MCF 10A (cell line): ENCODE measurements around the gene COL21A1. TPM values are rescaled to one million over a fixed set of nuclear protein-coding genes. Genes with fewer than 3 reads are reported as not detected.
A peak's percentile ranks its signal among the peaks of the same experiment; 100 is the strongest.

Experiments used
- BruUV-seq: library from RNA; stranded (reverse); fragments of 400-500 nt; replicated peaks from 2 replicates; lab custom pipeline; 2021; lab: Mats Ljungman, UMichigan
- CTCF ChIA-PET: fragments of 300-600 bp; sonication (Branson Sonifier 250); formaldehyde crosslinking; extraction: SDS; loops from one replicate; lab custom pipeline; 2021; ENCODE audit warnings: antibody characterized with exemption, inconsistent platforms; lab: Yijun Ruan, JAX
- POLR2A ChIA-PET: fragments of 300-600, 350-650 bp; sonication (Branson Sonifier 250); formaldehyde crosslinking; extraction: SDS; loops from one replicate; lab custom pipeline; 2020; ENCODE audit warnings: antibody characterized with exemption, inconsistent platforms; lab: Yijun Ruan, JAX
- DNase-seq: peaks from one replicate; pipeline ENCODE4 v3.0.0-alpha.2; 2018; ENCODE audit not compliant: unreplicated experiment
- H3K27ac Mint-ChIP-seq: one replicate; pipeline ENCODE4 v1.8.0; 2022; ENCODE audit warnings: mild to moderate bottlenecking, low read depth, mixed read lengths; ENCODE audit not compliant: unreplicated experiment
- H3K27me3 Mint-ChIP-seq: one replicate; pipeline ENCODE4 v1.8.0; 2022; ENCODE audit warnings: mixed read lengths; ENCODE audit not compliant: insufficient read depth, unreplicated experiment
- H3K36me3 Mint-ChIP-seq: one replicate; pipeline ENCODE4 v1.8.0; 2022; ENCODE audit warnings: mild to moderate bottlenecking, moderate library complexity, mixed read lengths; ENCODE audit not compliant: insufficient read depth, unreplicated experiment
- H3K4me1 Mint-ChIP-seq: one replicate; pipeline ENCODE4 v1.8.0; 2022; ENCODE audit warnings: mixed read lengths; ENCODE audit not compliant: insufficient read depth, unreplicated experiment
- H3K4me3 Mint-ChIP-seq: one replicate; pipeline ENCODE4 v1.8.0; 2022; ENCODE audit warnings: mild to moderate bottlenecking, moderate library complexity, mixed read lengths; ENCODE audit not compliant: unreplicated experiment
- H3K9me3 Mint-ChIP-seq: one replicate; pipeline ENCODE4 v1.8.0; 2022; ENCODE audit warnings: mixed read lengths; ENCODE audit not compliant: unreplicated experiment
- intact Hi-C: fragments of 100-400 bp; cut with micrococcal nuclease; formaldehyde crosslinking; loops from 2 replicates; pipeline ENCODE4 v1.14.1; 2022
- total RNA-seq: library from RNA; stranded (reverse); gene quantifications from 2 replicates; pipeline ENCODE4 v1.2.3, GENCODE V29; 2022
- TF ChIP-seq, protein P1 (sequence below): fragments of 200-600 bp; IDR thresholded peaks from one replicate; pipeline ENCODE4 v1.8.0; 2022; ENCODE audit warnings: antibody characterized with exemption, mild to moderate bottlenecking; ENCODE audit not compliant: unreplicated experiment

The COL21A1 gene
- total RNA-seq, 1 experiment from 2014 or later: 1.8 TPM

DNA sequence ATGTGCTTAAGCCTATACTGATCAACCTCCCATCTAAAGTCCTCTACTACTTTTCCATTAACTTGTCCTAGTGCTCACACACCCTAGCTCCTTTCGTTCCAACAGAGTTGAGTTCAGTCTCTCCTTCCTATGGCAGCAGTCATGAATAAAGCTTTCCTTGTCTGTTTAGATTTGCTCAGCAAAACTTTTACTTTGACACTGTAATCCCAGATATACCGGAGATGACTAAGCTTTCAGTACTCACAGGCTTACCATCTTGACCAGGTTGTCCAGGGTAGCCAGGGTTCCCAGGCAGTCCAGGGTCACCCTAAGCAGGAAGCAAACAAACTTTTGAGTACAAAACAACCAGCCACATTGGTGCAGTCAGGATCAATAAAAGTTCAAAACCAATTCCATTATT lies 90.7 kb downstream of the COL21A1 start:
- Mint-ChIP-seq H3K27ac (no peak overlapping the region), H3K27me3 (no peaks in the 10 kb centered on the region), H3K36me3 (no peaks in the 10 kb centered on the region), H3K4me1 (peaks cover 7% of the 10 kb centered on the region), H3K4me3 (no peak overlapping the region), H3K9me3 (peaks cover 26% of the 10 kb centered on the region)
- TF ChIP-seq, protein P1, sequence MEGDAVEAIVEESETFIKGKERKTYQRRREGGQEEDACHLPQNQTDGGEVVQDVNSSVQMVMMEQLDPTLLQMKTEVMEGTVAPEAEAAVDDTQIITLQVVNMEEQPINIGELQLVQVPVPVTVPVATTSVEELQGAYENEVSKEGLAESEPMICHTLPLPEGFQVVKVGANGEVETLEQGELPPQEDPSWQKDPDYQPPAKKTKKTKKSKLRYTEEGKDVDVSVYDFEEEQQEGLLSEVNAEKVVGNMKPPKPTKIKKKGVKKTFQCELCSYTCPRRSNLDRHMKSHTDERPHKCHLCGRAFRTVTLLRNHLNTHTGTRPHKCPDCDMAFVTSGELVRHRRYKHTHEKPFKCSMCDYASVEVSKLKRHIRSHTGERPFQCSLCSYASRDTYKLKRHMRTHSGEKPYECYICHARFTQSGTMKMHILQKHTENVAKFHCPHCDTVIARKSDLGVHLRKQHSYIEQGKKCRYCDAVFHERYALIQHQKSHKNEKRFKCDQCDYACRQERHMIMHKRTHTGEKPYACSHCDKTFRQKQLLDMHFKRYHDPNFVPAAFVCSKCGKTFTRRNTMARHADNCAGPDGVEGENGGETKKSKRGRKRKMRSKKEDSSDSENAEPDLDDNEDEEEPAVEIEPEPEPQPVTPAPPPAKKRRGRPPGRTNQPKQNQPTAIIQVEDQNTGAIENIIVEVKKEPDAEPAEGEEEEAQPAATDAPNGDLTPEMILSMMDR: no peak
- DNase-seq: peak; percentile 24
- BruUV-seq: no TSS peak
- intact Hi-C loops: no loop called here
- CTCF ChIA-PET: no interaction called here
- POLR2A ChIA-PET: no interaction called here

DNA sequence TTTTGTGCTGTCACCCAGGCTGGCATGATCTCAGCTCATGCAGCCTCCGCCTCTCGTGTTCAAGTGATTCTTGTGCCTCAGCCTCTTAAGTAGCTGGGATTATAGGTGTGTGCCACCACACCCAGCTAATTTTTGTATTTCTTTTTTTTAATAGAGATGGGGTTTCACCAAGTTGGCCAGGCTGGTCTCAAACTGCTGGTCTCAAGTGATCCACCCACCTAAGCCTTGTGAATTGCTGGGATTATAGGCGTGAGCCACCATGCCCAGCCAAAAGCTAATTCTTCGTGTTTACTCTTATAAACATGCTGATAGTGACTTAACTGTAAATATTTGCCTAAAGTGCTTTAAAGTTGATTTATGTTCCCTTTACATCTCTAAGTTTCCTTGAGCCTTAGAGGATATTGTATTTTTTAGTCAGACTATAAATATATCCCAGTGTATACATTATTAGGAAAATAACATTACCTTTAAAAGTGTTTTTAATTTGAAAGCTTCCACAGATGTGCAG lies 91.7 kb downstream of the COL21A1 start:
- no TSS peak for BruUV-seq
- TF ChIP-seq, protein P1: no peak
- DNase-seq: no peak
- Mint-ChIP-seq H3K4me1 (peaks cover 7% of the 10 kb centered on the region), H3K27ac (no peak overlapping the region), H3K36me3 (no peaks in the 10 kb centered on the region), H3K27me3 (no peaks in the 10 kb centered on the region), H3K9me3 (peaks cover 26% of the 10 kb centered on the region), H3K4me3 (no peak overlapping the region)
- ChIA-PET POLR2A (interaction anchor here (0.7 to 1.1 kb wide), 2 partner anchors 9 to 18 kb away, joined by 3 to 4 read pairs; no protein-coding TSS in a partner anchor), CTCF (interaction anchor here (0.6 kb wide), 1 partner anchor 11 kb away, joined by 3 read pairs; no protein-coding TSS in a partner anchor)
- intact Hi-C loops: no loop called here

DNA sequence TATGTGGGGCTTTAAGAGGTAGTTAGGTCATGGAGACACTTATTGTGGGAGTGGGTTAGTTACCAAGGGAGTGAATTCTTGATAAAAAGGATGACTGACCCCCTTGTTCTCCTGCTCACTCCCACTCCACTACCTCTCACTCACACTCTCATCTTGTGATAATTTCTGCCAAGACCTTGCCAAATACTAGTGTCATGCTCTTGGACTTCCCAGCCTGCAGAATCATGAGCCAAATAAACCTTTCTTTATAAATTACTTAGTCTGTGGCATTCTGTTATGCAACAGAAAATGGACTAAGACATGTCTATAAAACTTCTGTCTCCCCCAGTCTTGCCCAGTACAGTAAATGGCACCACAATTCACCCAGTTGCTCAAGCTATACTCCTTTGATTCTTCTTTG lies 93.3 kb downstream of the COL21A1 start:
- intact Hi-C loops: no loop called here
- no peak for DNase-seq
- no peak overlapping the region for H3K27ac Mint-ChIP-seq
- H3K36me3 Mint-ChIP-seq: no peaks in the 10 kb centered on the region
- H3K9me3 Mint-ChIP-seq: peaks cover 33% of the 10 kb centered on the region
- TF ChIP-seq, protein P1: no peak
- POLR2A ChIA-PET: no interaction called here
- CTCF ChIA-PET: no interaction called here
- peaks cover 14% of the 10 kb centered on the region for H3K4me1 Mint-ChIP-seq
- BruUV-seq: no TSS peak
- H3K4me3 Mint-ChIP-seq: no peak overlapping the region
- no peaks in the 10 kb centered on the region for H3K27me3 Mint-ChIP-seq

DNA sequence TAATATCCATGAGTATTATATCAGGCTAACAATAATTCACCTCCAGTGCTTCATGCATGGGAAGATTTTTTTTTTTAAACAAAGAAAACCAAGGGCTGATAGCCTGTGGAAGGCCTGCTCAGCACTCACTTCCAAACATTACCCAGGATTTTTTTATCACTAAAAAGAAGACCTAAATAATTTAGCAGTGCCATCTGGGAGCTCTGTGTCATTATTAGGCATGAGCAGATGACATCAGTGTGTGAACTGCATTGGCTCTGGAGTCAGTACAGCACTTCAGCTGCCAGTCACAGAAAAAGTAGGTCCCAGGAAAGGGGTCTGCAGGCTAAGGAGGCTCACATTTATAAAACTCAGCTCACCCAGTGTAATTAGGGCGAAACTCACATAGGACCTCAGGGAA lies 94.8 kb downstream of the COL21A1 start:
- no peak overlapping the region for H3K4me3 Mint-ChIP-seq
- BruUV-seq: no TSS peak
- H3K9me3 Mint-ChIP-seq: peaks cover 33% of the 10 kb centered on the region
- DNase-seq: no peak
- H3K27me3 Mint-ChIP-seq: no peaks in the 10 kb centered on the region
- H3K36me3 Mint-ChIP-seq: no peaks in the 10 kb centered on the region
- TF ChIP-seq, protein P1: no peak
- H3K4me1 Mint-ChIP-seq: peaks cover 20% of the 10 kb centered on the region
- no peak overlapping the region for H3K27ac Mint-ChIP-seq
- intact Hi-C loops: no loop called here
- CTCF ChIA-PET: no interaction called here
- POLR2A ChIA-PET: no interaction called here
